Ectodermal cell (in vitro differentiated cells): ENCODE measurements around the gene CLDND2.

Source experiments
- H3K27ac ChIP-seq: 2 replicates; pipeline ENCODE4 v1.7.0; 2013; ENCODE audit warnings: mild to moderate bottlenecking, low read depth, low read length; ENCODE audit not compliant: insufficient read depth, poor library complexity, severe bottlenecking
- H3K27me3 ChIP-seq: 2 replicates; pipeline ENCODE4 v1.7.0; 2013; ENCODE audit warnings: mild to moderate bottlenecking, low read length; ENCODE audit not compliant: insufficient read depth, control insufficient read depth, poor library complexity, severe bottlenecking
- H3K36me3 ChIP-seq: one replicate; pipeline ENCODE4 v1.7.0; 2013; ENCODE audit warnings: low read length; ENCODE audit not compliant: control insufficient read depth, insufficient read depth
- H3K4me1 ChIP-seq: one replicate; pipeline ENCODE4 v1.7.0; 2013; ENCODE audit warnings: low read length; ENCODE audit not compliant: control insufficient read depth, insufficient read depth
- H3K4me3 ChIP-seq: 2 replicates; pipeline ENCODE4 v1.7.0; 2013; ENCODE audit warnings: low read depth, low read length, control low read depth; ENCODE audit not compliant: insufficient read depth
- H3K9me3 ChIP-seq: 2 replicates; pipeline ENCODE4 v1.7.0; 2013; ENCODE audit warnings: mild to moderate bottlenecking, low read length, moderate library complexity; ENCODE audit not compliant: control insufficient read depth
- WGBS, 2 experiments: methylation state at CpG; one replicate each; pipeline ENCODE4 v1.1.7; 2013; ENCODE audit warnings: missing lambda C conversion rate in 2 of 2; 5-methylcytosine and 5-hydroxymethylcytosine counted together

Gene CLDND2

GRCh38 chr19:51341066-51341465, 27.7 kb downstream of the CLDND2 start:
- Histone ChIP-seq H3K27ac (no peak overlapping the region), H3K9me3 (no peaks in the 10 kb centered on the region), H3K27me3 (peaks cover 24% of the 10 kb centered on the region), H3K4me1 (no peaks in the 10 kb centered on the region), H3K4me3 (no peak overlapping the region), H3K36me3 (no peaks in the 10 kb centered on the region)
- WGBS, 2 experiments: 94 to 95% methylated on average over 18 of the region's 18 CpGs

- H3K27ac ChIP-seq: peak overlapping the region; percentile 67
- no peaks in the 10 kb centered on the region for H3K9me3 ChIP-seq
- H3K4me1 ChIP-seq: no peaks in the 10 kb centered on the region
- no peaks in the 10 kb centered on the region for H3K36me3 ChIP-seq
- H3K27me3 ChIP-seq: peaks cover 24% of the 10 kb centered on the region
- H3K4me3 ChIP-seq: peak overlapping the region; percentile 60
- WGBS, 2 experiments: 1% methylated on average over 107 of the region's 107 CpGs
Measured at GRCh38 chr19:51339687-51340656, 28.8 kb downstream of the CLDND2 start.

- Histone ChIP-seq H3K4me1 (no peaks in the 10 kb centered on the region), H3K9me3 (no peaks in the 10 kb centered on the region), H3K27ac (peak overlapping the region; percentile 67), H3K27me3 (peaks cover 24% of the 10 kb centered on the region), H3K4me3 (peak overlapping the region; percentile 60), H3K36me3 (no peaks in the 10 kb centered on the region)
- WGBS, 2 experiments: 0% methylated on average over 10 of the region's 10 CpGs
Measured at GRCh38 chr19:51339313-51339686, 29.5 kb downstream of the CLDND2 start.

- peak overlapping the region; percentile 60 for H3K4me3 ChIP-seq
- H3K4me1 ChIP-seq: no peaks in the 10 kb centered on the region
- H3K36me3 ChIP-seq: no peaks in the 10 kb centered on the region
- peaks cover 24% of the 10 kb centered on the region for H3K27me3 ChIP-seq
- no peaks in the 10 kb centered on the region for H3K9me3 ChIP-seq
- H3K27ac ChIP-seq: peak overlapping the region; percentile 67
- WGBS, 2 experiments: 11 to 12% methylated on average over 43 of the region's 43 CpGs
Measured at GRCh38 chr19:51338563-51339312, 30.1 kb downstream of the CLDND2 start.

GRCh38 chr19:51337861-51338562, 30.8 kb downstream of the CLDND2 start:
- WGBS, 2 experiments: 86% methylated on average over 19 of the region's 19 CpGs
- H3K4me3 ChIP-seq: no peak overlapping the region

GRCh38 chr19:51337141-51337860, 31.5 kb downstream of the CLDND2 start:
- Histone ChIP-seq H3K4me3 (no peak overlapping the region), H3K9me3 (no peaks in the 10 kb centered on the region), H3K27me3 (peaks cover 22% of the 10 kb centered on the region), H3K36me3 (no peaks in the 10 kb centered on the region), H3K27ac (no peak overlapping the region), H3K4me1 (no peaks in the 10 kb centered on the region)
- 95 to 97% methylated on average over 13 of the region's 13 CpGs for whole genome bisulfite sequencing, 2 experiments

More at GRCh38 chr19:51337861-51338562, 30.8 kb downstream of the CLDND2 start:
- Histone ChIP-seq H3K36me3 (no peaks in the 10 kb centered on the region), H3K4me1 (no peaks in the 10 kb centered on the region), H3K9me3 (no peaks in the 10 kb centered on the region), H3K27me3 (peaks cover 24% of the 10 kb centered on the region), H3K27ac (no peak overlapping the region)

GRCh38 chr19:51333836-51334460, 34.9 kb downstream of the CLDND2 start:
- H3K4me3 ChIP-seq: no peak overlapping the region
- H3K4me1 ChIP-seq: no peaks in the 10 kb centered on the region
- WGBS, 2 experiments: 93% methylated on average over 13 of the region's 13 CpGs
- H3K9me3 ChIP-seq: no peaks in the 10 kb centered on the region
- no peak overlapping the region for H3K27ac ChIP-seq
- peaks cover 10% of the 10 kb centered on the region for H3K36me3 ChIP-seq
- no peaks in the 10 kb centered on the region for H3K27me3 ChIP-seq

- Histone ChIP-seq H3K27ac (no peak overlapping the region), H3K27me3 (peaks cover 10% of the 10 kb centered on the region), H3K4me1 (no peaks in the 10 kb centered on the region), H3K36me3 (peaks cover 10% of the 10 kb centered on the region), H3K9me3 (no peaks in the 10 kb centered on the region), H3K4me3 (no peak overlapping the region)
- WGBS, 2 experiments: 92 to 94% methylated on average over 6 of the region's 6 CpGs
Measured at GRCh38 chr19:51331716-51332115, 37.1 kb downstream of the CLDND2 start.

GRCh38 chr19:51331193-51331592, 37.6 kb downstream of the CLDND2 start:
- Histone ChIP-seq H3K27ac (no peak overlapping the region), H3K27me3 (peaks cover 11% of the 10 kb centered on the region), H3K4me3 (no peak overlapping the region), H3K36me3 (peaks cover 10% of the 10 kb centered on the region), H3K4me1 (no peaks in the 10 kb centered on the region), H3K9me3 (no peaks in the 10 kb centered on the region)
- WGBS, 2 experiments: 80 to 82% methylated on average over 3 of the region's 3 CpGs
